ENCODE results near the gene IMP3.

IMP3 gene

GRCh38 chr15:75666823-75667501 is 26.9 kb upstream of the IMP3 start:
- Histone ChIP-seq H3K4me2 (ENCODE audit: low read length) (no peak overlapping the region), H3K4me3 (ENCODE audit: low read depth, low read length) (no peak overlapping the region), H3K36me3 (ENCODE audit: control insufficient read depth, insufficient read depth, low read length) (no peaks in the 10 kb centered on the region), H3K79me2 (no peaks in the 10 kb centered on the region), H3K27me3 (ENCODE audit: control insufficient read depth, insufficient read depth, low read length) (no peaks in the 10 kb centered on the region), H3K4me1 (no peaks in the 10 kb centered on the region), H2AFZ (no peak overlapping the region), H3K9me3 (ENCODE audit: control insufficient read depth, low read length) (no peaks in the 10 kb centered on the region), H3K9ac (no peak overlapping the region), H3K27ac (no peak overlapping the region)
- no peak for TF ChIP-seq CTCF (IDR thresholded peaks at IDR 0.05)

DNA sequence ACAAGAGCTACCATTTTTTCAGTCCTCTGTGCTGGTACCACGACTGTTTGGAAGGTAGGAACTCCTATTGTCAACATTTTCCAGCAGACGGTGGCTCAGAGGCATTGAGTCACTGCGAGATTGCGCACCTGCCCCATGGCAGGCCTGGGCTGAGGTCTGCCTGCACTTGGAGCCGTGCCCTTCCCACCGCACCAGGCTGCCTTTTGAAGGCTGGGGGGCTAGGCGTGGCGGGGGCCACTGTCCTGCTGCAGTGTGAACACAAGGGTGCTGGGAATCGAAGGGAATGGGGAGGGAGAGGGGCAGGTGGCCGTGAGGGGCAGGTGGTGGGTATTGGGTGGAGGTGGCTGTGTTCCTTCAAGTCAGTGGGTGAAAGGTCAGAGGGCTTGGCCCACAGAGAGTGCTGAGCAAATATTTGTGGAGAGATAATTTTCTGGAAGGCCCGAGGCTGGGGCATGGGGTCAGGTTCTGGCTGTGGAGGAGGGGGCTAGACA is 24.0 kb upstream of the IMP3 start:
- Histone ChIP-seq H3K4me2 (ENCODE audit: low read length) (no peak overlapping the region), H3K4me1 (no peaks in the 10 kb centered on the region), H3K9ac (no peak overlapping the region), H3K27me3 (ENCODE audit: control insufficient read depth, insufficient read depth, low read length) (no peaks in the 10 kb centered on the region), H3K4me3 (ENCODE audit: low read depth, low read length) (no peak overlapping the region), H3K27ac (no peak overlapping the region), H2AFZ (no peak overlapping the region), H3K79me2 (no peaks in the 10 kb centered on the region), H3K36me3 (ENCODE audit: control insufficient read depth, insufficient read depth, low read length) (no peaks in the 10 kb centered on the region), H3K9me3 (ENCODE audit: control insufficient read depth, low read length) (no peaks in the 10 kb centered on the region)
- no peak for TF ChIP-seq CTCF (IDR thresholded peaks at IDR 0.05)

DNA sequence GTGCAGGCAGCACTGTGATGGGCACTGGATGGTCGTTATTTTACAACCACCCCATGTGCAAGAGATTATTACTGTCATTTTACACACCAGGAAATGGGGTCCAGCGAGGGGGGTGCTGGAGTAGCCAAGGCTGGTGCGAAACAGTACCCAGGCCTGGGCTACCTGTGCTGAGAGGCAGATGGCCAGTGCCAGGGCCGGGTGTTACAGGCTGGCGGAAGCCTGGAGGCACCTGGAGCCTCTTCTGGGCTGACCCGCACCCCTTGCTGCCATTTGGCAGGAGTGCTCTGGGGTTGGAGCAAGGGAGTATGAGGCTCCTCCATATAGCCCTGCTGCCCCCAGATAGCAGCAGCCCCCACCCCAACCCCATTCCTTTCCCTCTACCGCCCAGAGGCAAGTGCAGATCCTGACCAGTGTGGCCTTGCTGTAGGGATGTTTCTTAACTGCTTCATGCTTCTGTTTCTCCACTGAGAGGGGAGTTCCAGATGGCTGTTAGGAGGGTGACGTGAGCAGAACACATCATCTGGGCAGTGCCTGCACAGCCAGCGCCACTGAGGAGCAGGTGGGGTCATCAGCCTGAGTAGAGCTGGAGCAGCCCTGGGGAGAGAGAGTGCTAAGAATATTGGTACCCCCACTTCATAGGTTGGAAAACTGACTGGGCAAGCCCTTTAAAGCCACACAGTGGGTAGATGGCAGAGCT is 22.9 kb upstream of the IMP3 start:
- Histone ChIP-seq H3K27ac (no peak overlapping the region), H3K27me3 (ENCODE audit: control insufficient read depth, insufficient read depth, low read length) (no peaks in the 10 kb centered on the region), H3K4me3 (ENCODE audit: low read depth, low read length) (no peak overlapping the region), H2AFZ (no peak overlapping the region), H3K9ac (no peak overlapping the region), H3K79me2 (no peaks in the 10 kb centered on the region), H3K9me3 (ENCODE audit: control insufficient read depth, low read length) (no peaks in the 10 kb centered on the region), H3K4me2 (ENCODE audit: low read length) (no peak overlapping the region), H3K4me1 (no peaks in the 10 kb centered on the region), H3K36me3 (ENCODE audit: control insufficient read depth, insufficient read depth, low read length) (no peaks in the 10 kb centered on the region)
- no peak for TF ChIP-seq CTCF (IDR thresholded peaks at IDR 0.05)

DNA sequence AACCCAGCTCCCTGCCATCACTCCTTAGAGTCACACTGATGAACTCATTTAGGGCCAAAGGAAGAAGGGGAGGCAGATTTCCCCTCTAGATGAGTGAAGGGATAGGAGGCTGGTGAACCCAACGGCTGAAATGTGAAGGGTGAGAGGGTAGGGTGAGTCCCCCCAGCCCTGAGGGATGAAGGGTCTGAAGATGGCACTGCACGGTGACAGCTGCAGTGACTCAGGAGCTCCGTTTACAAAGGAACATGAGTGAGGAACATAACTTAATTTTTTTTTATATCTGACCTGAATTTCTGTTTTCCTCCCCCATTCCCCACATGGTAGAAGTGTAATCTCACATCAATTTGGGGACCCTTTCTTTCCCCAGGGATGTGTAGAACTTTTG is 21.7 kb upstream of the IMP3 start:
- H3K9me3 ChIP-seq (ENCODE audit: control insufficient read depth, low read length): no peaks in the 10 kb centered on the region

More for the DNA sequence above, 21.7 kb upstream of the IMP3 start:
- Histone ChIP-seq H3K4me1 (no peaks in the 10 kb centered on the region), H3K27me3 (ENCODE audit: control insufficient read depth, insufficient read depth, low read length) (no peaks in the 10 kb centered on the region), H3K36me3 (ENCODE audit: control insufficient read depth, insufficient read depth, low read length) (no peaks in the 10 kb centered on the region), H3K4me3 (ENCODE audit: low read depth, low read length) (no peak overlapping the region), H2AFZ (no peak overlapping the region), H3K79me2 (no peaks in the 10 kb centered on the region), H3K27ac (peak overlapping the region; percentile 42), H3K4me2 (ENCODE audit: low read length) (no peak overlapping the region), H3K9ac (no peak overlapping the region)
- no peak for TF ChIP-seq CTCF (IDR thresholded peaks at IDR 0.05)

All from parathyroid adenoma (tissue), 2 donors.